Measurements from ENCODE around the gene IL37. TPM values are rescaled to one million over a fixed set of nuclear protein-coding genes. Genes with fewer than 3 reads are reported as not detected.

Gene IL37, protein sequence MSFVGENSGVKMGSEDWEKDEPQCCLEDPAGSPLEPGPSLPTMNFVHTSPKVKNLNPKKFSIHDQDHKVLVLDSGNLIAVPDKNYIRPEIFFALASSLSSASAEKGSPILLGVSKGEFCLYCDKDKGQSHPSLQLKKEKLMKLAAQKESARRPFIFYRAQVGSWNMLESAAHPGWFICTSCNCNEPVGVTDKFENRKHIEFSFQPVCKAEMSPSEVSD
- total RNA-seq (2014; rRNA removed; shearing (Covaris generic)) = 0.75 TPM in 1 of 2 replicates, not detected in the other
- 0.42 TPM in 1 of 2 replicates, not detected in the other for polyA plus RNA-seq (2014; cell fraction: nucleus; rRNA removed)

DNA sequence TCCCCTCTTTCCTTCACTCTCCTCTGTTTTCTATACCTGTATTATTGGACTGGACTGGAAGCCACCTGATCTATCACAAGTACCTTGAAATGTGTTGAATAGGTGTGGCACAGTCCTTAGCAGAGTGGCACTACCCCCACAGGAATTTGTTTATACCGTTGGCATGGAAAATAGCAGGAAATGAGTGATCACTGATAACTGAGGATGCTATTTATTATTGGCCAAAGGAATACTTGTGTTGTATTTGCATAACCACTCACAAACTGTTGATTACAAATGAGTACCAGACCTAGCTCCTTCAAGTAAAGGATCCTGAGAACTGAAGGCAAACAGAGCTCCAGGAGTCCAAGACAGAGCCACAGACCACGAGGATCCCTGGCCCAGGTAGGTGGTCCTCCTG, at the start of gene IL37:
Gene IL37 (plus strand): TSS at position 301 of the 400 bp plus-strand sequence. CDS start 1,848 bp downstream, outside the sequence.
- no peak for DNase-seq (ENCODE audit: extremely low read depth, low read depth)

DNA sequence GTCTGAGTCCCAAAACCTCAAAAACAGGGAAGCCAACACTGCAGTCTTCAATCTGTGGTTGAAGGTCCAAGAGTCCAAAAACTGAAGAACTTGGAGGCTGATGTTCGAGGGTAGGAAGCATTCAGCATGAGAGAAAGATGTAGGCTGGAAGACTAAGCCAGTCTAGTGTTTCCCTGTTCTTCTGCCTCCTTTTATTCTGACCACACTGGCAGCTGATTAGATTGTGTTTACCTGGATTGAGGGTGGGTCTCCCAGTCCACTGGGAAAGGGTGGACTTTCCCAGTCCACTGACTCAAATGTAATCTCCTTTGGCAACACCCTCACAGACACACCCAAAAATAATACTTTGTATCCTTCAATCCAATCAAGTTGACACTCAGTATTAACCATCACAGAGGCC, 46.9 kb upstream of the IL37 start:
- DNase-seq (ENCODE audit: extremely low read depth, low read depth) = no peak

DNA sequence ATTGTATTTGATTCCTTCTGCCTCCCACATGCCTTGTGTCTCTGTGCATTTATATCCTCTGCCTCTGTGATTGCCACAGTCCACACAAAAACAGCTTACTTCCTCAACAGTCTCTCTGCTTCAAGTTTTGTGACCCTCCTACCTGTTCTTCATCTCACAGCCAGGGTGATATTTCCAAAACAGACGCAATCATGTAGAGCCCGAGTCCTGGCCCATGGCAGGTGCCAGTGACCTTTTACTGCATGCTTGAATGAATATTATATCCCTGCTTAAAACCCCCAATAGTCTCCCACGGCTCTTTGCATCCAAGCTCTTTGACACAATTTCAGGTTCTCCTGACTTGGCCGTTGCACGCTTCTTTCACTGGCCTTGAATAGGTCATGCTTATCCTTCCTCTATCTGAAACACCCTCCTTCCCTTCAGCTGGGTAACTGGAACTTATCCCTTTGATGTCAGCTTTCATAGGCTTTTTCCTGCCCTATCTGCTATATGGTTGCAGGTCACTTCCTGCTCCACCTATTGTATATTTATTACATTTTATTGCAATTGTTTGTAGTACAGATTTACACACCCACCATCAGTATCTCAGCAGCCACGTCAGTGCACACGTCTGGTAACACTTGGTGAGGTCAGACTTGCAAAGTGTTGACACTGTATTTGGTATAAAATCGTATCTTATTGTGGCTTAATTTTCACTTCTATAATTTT, 44.7 kb upstream of the IL37 start:
- no peak for DNase-seq (ENCODE audit: extremely low read depth, low read depth)

DNA sequence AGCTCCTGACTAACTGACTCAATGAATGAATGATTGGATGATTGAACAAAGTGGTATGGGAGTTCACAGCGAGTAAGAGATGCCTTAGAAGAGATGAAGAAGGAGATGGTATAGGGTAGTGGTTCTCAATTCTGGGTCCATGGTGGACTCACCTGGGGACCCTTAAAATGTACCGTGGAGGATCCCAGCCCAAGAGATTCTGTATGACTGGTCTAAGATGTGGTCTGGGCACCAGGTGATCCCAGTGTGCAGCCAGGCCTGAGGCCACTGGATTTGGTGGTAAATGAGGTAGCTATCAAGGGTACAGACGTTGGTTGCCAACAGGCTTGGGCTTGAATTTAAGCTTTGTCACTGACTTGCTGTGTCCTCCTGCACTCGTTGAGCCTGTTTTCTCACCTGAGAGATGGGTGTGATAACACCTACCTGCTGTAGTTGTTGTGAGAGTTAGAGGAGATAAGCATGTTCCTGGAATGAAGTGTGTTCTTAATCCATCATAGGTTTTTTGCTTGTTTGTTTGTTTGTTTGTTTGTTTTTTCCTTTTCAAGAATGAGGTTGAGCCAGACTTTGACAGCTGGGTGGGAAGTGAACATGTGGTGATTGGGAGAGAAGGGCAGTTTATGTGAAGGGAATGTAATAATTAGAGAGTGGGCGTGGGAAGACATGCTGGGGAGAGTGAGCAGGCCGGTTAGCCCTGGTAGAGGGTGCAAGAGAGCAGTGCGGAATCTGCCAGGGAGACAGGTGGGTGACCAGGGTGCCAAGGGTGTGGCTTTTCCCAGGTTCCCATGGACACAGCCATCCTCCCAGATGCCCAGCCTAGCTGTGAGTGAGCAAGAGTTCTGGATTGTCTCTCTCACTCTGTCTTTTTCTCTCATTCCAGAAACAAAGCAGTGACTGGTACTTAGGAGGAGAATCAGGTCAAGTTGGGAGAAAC, 43.0 kb upstream of the IL37 start:
- no peak for DNase-seq (ENCODE audit: extremely low read depth, low read depth)

DNA sequence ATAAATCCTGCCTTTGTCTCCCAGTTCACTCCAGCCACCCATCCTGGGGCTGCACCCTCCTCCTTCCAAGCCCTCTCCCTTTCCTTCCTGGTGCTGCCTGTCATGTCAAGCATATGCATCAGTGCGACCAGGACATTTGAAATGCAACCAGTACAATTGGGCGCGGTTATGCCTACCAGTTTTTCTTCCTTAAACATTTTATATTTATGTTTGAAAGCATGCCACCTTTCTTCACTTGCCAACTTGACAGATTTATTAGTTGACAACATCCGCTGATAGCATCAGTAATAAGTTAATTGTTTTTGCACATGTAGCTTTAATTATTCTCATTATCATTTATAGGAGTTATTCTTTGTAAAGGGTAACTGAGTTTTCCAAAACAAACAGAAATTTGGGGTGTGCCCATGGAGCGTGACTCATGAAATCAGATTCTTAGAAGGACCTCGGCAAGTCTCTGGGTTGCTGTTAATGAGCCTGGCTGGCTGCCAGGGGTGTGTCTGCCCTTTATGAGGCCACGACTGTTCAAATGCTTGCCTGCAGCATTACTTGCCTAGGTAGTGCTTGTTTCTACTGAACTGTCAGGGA, 41.6 kb upstream of the IL37 start:
- peak; percentile 52 for DNase-seq (ENCODE audit: extremely low read depth, low read depth)

DNA sequence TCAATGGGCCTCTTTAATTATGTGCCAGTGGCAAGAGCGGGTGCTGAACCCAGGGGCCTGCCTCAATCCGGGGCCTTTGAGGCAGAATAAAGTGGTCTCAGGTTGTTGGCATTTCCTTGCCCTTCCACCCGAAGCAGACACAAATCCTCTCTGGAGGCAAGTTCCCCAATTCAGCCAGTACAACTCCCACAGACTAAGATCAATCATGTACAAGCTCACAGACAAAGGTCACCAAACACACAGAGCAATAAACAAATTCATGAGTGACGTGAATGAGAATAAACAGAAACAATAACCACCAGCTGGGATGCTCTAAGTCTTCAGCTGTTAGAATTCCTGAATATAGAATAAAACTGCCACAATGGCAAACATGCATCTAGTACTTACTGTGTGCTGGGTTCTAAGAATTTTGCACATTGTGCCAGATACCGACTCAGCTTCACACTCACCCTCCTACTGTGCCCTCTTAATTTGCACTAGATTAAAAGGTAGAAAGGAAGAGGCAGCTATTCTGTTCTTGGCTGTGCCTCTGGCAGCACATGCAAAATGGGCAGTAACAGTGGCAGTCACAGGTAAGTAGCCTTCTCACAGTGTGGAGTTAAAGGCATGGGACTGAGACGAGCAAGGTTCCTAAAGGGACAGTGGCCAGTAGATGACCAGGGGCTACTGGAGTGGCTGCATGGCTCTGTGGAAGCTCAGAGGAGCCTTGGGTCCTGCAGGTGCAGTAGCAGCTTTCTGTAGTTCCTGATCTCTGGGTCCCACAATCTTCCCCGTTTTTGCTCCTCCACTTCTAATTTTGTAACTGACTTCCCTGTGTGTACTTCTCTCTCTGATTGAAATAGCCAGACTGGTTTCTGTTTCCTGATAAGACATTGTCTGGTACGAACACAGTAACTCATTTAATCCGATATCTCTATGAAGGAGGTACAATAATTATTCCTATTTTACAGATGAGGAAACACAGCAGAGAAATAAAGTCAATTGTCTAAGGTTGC, 39.8 kb upstream of the IL37 start:
- DNase-seq (ENCODE audit: extremely low read depth, low read depth) = no peak

DNA sequence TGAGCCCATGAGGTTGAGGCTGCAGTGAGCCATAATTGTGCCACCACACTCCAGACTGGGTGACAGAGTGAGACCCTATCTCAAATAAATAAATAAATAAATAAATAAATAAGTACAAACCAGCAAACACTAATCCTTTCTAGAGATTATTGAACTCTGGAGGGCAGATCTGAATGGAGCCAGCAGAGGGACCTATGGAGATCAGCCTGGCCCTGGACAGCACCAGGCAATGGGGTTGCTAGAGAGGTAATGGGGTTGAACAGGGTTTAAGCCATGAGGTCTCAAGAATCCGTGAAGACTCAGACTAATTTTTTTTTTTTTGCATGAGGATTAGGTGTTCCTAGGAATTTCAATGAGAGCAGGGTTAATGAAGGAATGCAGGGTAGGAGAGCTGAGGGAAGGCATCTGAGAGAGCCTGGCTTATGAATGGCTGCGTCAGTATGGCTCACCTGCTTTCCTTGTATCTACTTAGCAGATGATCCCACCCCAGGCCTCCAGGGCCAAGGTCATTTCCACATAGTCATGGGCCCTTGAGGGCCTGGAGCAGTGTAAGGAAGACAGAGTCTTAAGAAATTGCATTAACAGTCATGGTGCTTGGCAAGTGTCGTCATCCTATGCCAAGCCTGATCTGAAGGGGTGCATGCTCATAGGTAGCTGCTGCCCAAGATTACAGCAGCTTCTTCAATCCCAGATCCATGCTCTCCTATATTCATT, 34.6 kb upstream of the IL37 start:
- no peak for DNase-seq (ENCODE audit: extremely low read depth, low read depth)

DNA sequence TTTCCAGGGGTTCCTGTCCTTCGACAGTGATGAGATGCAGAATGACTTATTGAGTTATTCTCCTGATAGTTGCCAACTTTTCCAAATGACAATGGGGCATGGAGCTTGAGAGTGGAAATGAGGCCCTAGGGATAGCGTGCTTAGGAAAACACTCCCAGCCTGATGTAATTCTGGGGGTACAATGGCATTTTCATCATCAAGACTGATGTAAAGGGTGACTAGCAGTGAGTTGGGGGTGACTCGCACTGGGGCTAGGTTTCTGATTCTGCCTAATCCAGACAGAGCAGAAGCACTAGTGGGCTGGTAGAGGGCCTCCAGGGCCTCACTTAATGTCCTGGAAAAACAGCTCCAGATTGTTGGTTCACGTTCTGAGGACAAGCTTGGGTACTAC, 34.0 kb upstream of the IL37 start:
- DNase-seq (ENCODE audit: extremely low read depth, low read depth) = no peak

DNA sequence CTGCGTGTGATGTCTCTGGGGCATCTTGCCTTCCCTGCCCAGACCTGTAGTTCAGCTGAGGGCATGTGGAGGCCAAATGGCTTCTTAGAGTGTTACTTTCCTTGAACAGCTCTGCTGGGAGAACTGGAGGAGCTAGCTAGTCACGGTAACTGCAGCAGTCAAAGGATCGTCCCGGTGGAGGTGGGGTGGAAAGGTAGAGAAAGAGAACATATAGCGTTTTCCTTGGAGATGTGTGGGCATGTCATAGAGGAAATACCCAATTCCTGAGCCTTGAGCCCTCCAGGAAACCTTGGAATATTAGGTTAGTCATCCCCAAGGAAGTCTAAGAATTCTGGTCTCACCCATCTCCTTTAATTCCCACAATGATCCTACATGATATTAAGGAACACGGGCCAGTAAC, 33.5 kb upstream of the IL37 start:
- DNase-seq (ENCODE audit: extremely low read depth, low read depth) = no peak

DNA sequence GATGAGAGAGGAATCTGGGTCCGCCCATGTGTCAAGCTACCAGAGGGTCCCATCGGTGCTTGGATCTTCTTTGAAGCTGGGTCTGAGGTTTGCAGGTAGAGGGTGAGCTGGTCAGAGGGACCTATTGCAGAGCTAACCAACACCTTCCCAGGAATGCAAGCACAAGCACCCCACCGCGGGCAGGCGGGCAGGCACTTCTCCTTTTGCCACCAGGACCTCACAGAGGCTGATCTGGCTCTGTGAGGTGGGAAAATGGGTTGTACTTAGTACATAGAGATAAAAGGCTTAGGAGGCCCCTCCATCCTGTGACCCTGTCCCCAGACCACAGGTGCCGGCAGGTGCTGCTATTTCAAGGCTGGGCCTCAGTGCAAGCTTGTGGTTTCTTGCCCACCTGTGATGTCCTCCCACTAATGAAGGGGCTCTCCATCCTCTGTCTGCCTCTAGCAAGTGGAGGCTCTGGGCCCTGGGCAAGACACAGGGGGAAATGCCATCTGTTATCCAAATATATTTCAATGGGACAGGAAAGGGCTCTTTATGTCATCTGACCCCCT, 31.4 kb upstream of the IL37 start:
- no peak for DNase-seq (ENCODE audit: extremely low read depth, low read depth)

DNA sequence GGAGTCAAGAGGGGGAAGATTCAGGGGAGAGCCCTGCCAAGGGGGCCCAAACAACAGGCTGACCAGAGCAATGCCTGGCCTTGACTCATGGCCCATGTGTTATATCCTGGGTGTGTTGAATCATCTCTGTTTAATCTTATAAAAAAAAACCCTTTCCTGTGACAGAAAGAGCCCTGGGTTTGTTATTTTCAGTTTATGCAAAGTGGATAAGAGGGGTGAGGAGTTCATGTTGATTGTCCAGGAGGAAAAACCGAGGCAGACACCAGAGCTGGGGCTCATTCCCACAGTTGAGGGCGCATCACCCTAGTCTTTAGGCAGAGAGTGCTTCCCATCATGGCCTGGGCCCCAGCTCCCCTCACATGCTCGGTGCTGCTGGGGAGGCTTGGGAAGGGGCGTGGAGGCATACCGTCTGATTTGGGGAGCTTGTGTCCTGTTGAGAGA, 30.9 kb upstream of the IL37 start:
- DNase-seq (ENCODE audit: extremely low read depth, low read depth) = no peak

DNA sequence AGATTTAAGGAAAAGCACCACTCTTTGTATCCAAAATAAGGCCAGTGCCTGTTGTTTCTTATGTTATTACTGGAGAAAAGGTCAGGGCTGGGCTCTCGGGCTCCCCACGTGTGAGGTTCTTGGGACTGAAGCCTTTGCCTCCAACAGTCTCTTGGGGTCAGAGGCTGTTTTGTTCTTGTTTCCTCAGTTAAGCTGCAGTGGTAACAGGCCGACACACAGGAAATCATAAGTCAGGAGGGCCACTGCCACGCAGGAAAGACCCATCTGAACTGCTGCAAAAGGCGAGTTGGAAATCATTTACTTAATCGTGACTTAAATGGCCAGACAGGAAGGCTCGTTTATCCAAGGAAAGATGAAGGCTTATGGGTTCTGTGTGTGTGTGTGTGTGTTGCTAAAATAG, 30.3 kb upstream of the IL37 start:
- no peak for DNase-seq (ENCODE audit: extremely low read depth, low read depth)

DNA sequence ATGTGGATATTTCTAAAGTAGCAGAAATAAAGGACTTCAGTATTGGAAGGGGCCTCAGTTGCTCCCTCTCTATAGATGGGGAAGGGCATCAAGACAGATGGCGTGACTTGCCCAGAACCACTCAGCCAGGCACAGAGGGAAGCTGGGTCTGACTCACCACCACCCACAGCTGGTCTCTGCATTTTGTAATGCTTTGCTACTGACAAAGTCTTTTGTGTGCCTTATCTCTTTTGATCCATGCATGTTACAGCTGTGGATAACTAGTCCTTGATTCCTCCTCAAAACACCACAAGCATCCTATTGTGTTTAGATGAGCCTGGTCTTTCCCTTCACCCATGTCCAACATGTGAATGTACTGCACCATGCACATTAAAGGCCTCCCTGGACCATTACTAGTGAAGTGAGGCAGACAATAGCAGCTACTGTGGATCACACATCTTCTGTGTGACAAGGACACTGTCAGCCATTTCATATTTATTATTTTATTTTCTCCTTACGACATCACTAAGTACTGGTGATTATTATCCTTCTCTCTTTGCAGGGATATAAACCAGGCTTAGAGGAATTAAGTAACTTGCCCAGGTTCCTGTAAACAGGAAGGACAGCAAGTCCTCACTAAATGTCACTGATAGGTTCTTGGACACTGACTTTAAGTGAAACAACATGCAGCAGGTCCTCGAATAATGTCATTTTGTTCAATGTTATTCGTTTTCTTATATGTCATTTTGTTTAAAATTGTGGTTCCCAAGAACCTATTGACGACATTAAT, 29.6 kb upstream of the IL37 start:
- no peak for DNase-seq (ENCODE audit: extremely low read depth, low read depth)

DNA sequence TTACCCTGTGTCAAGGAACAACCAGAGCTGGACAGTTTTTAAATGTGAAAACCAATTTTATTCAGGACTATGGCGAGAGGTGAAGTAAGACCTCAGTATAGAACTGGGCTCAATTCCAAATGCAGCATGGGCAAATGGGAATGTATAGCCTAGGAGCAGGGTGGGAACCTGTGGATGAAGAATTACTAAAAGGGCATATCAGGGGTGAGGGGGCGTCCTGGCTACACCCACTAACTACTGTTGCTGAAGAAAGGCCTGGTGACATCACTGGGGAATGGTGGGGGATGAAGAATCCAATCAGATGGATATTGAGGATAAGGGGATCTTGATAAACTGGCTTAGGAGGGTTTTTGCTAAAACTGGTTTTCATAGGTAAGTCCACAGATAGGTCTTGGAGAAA, 27.3 kb upstream of the IL37 start:
- DNase-seq (ENCODE audit: extremely low read depth, low read depth) = no peak

DNA sequence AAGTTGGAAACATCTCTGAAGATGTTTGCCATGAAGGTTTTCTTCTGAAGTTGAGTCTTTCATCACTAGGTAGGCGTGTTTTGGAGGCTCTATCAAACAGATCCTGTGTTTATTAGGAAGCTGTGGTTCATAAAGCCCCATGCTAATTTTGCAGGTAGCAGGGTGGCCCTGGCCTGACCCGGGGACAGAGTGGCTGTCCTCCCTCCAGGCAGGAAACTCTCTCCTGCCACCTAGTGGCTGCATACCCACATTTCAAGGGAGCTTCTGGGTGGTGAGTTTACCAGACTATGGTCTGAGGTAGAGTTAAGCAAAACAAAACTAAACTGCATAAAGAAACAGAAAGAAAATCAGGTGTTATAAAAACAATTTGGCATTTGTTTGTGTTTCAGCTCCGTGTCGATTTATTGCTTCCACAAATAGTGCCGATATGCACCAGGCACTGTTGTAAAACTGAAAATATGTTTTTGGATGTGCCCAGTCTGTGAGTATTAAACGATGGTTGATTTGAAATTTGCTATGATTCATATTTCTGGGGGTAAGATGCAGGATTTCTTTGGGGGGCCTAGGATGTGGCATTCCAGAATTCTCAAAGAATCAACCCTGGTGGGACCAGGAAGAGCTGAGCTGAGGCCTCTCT, 26.0 kb upstream of the IL37 start:
- DNase-seq (ENCODE audit: extremely low read depth, low read depth) = peak; percentile 63

DNA sequence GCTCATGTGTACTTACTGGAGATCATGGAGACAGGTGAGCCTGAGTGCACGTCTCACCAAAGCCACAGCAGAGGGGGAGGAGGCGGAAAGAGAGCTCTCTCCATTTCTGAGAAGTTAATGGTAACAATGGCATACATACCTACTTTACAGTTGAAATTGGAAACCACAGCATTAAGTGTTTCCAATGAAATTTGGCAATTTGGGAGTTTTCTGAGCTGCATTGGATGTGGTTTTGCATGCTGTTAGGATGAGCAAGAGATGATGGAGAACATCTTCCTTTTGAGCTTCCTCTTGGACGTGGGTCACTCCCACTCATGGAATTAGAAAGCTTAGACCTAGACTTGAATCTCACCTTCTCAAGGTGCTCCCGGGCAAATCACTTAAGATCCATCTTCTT, 25.5 kb upstream of the IL37 start:
- DNase-seq (ENCODE audit: extremely low read depth, low read depth) = no peak

DNA sequence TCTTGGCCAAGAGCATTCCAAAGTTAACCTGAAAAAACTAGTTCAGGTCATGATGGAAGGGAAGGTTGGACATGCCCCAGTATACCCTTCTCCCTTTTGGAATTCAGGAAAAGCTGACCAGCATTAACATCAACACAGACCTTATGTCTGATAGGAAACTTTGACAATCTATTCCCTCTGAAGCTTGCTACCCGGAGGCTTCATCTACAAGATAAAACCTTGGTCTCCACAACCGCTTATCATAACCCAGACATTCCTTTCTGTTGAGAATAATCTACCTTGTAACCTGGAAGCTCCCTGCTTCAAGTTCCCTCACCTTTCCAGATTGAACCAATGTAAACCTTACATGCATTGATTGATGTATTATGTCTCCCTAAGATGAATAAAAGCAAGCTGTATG, 24.7 kb upstream of the IL37 start:
- no peak for DNase-seq (ENCODE audit: extremely low read depth, low read depth)
